ENCODE data around the gene MALSU1.

DNA sequence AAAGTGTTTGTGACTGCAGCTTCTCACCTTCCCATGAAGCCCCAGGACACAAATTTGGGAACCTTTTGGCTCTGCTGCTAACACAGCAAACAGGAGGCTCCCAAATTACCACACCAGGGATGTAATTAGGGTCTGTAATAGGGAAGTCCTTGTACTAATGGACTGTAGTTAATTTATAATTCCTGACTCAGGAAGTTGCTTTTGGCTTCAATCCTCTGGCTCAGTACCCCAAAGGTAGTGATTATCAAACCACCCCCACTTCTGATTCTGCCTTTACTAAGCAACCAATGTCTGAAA is 3.8 kb upstream of the MALSU1 start:
- TF ChIP-seq POLR2A (IDR thresholded peaks at IDR 0.05; ENCODE audit: low read depth, low read length) (no peak), POLR2AphosphoS5 (IDR thresholded peaks at IDR 0.05; ENCODE audit: low read depth, low read length) (no peak)
